ENCODE results near the gene HECTD3.

- no peak for TF ChIP-seq CTCF (optimal IDR thresholded peaks at IDR 0.05 in 1 of 3, IDR thresholded peaks at IDR 0.05 in 1 of 3, conservative IDR thresholded peaks at IDR 0.05 in 1 of 3; ENCODE audit: extremely low read depth in 1 of 3, insufficient read depth in 2 of 3, low read length in 3 of 3)
- TF ChIP-seq EZH2 (IDR thresholded peaks at IDR 0.05; ENCODE audit: low read length), result no peak
Observed at GRCh38 chr1:45009956-45010854, 919 bp downstream of the HECTD3 start.

Measured in keratinocyte (primary cell).